ENCODE measurements around the gene RANBP10.

Gene RANBP10

GRCh38 chr16:67673712-67674580 is 132.4 kb downstream of the RANBP10 start:
- FAIRE-seq: no peak
